Suprapubic skin (tissue), 3 donors: ENCODE results near the gene KCP.

Experiments
- EP300 ChIP-seq: sonication (generic); formaldehyde crosslinking; IDR thresholded peaks from one replicate; pipeline ENCODE4 v1.6.1; 2017; ENCODE audit warnings: antibody characterized with exemption
- TF ChIP-seq, protein P1 (sequence below), 2 donors: fragments of 200-600 bp in 1 of 2; fragments of 450-650 bp in 1 of 2; sonication (generic) in 1 of 2; IDR thresholded peaks; one replicate each; pipeline ENCODE4 v1.5.1; 2016 to 2019; ENCODE audit warnings: antibody characterized with exemption in 2 of 2, mild to moderate bottlenecking in 1 of 2, moderate library complexity in 1 of 2

DNA sequence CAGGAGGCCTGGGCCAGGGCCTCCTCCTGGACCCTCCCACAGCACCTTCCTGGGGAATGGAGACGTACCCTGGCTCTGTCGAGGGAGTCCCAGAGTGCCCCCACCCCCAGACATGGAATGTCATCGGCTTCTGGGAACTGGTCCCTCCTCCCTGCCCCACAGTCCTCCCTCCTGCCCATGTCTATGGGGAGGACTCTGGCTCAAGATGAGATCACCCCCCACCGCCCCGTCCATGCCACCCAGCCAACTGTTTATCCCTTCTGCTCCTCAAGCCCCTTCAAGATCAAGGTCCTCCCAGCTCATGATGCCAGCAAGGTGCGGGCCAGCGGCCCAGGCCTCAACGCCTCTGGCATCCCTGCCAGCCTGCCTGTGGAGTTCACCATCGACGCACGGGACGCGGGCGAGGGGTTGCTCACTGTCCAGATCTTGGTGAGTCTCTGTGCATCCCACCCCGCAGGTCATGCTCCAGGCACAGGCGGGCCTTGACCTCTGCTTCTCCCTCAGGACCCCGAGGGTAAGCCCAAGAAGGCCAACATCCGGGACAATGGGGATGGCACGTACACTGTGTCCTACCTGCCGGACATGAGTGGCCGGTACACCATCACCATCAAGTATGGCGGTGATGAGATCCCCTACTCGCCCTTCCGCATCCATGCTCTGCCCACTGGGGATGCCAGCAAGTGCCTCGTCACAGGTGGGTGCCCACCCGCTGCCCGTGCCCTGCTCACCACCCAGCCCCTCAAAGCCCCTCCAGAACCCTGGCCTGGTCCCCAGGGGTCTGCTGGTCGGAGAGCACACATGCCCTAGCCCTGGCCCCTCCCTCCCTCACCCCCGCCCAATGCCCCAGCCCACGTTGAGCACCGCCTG, 62.0 kb downstream of the KCP start:
- TF ChIP-seq, protein P1, sequence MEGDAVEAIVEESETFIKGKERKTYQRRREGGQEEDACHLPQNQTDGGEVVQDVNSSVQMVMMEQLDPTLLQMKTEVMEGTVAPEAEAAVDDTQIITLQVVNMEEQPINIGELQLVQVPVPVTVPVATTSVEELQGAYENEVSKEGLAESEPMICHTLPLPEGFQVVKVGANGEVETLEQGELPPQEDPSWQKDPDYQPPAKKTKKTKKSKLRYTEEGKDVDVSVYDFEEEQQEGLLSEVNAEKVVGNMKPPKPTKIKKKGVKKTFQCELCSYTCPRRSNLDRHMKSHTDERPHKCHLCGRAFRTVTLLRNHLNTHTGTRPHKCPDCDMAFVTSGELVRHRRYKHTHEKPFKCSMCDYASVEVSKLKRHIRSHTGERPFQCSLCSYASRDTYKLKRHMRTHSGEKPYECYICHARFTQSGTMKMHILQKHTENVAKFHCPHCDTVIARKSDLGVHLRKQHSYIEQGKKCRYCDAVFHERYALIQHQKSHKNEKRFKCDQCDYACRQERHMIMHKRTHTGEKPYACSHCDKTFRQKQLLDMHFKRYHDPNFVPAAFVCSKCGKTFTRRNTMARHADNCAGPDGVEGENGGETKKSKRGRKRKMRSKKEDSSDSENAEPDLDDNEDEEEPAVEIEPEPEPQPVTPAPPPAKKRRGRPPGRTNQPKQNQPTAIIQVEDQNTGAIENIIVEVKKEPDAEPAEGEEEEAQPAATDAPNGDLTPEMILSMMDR (IDR thresholded peaks at IDR 0.05): no peak
- no peak for TF ChIP-seq EP300
